IMR-90 (cell line): ENCODE results near the gene SERPINF2. TPM values are rescaled to one million over a fixed set of nuclear protein-coding genes. Genes with fewer than 3 reads are reported as not detected.

Experiments
- ATAC-seq: fragments of 200-7000 bp; cut with Tn5 transposase; 2 replicates; pipeline ENCODE4 v1.9.1; 2020; ENCODE audit warnings: low read depth, mild to moderate bottlenecking, moderate library complexity
- BruUV-seq: library from RNA; stranded (reverse); fragments of 400-500 nt; replicated peaks from 2 replicates; lab custom pipeline; 2021; lab: Mats Ljungman, UMichigan
- CTCF ChIA-PET: fragments of 300-600 bp; formaldehyde crosslinking; extraction: SDS; loops from one replicate; lab custom pipeline; 2021; ENCODE audit warnings: antibody characterized with exemption; lab: Yijun Ruan, JAX
- POLR2A ChIA-PET: fragments of 300-600 bp; sonication (Branson Sonifier 250); formaldehyde crosslinking; loops from one replicate; lab custom pipeline; 2022; ENCODE audit warnings: antibody characterized with exemption; ENCODE audit not compliant: unreplicated experiment; lab: Charles Lee
- DNase-seq: peaks from one replicate; pipeline ENCODE4 v3.0.0; 2013
- H2AFZ ChIP-seq: replicated peaks from 2 replicates; pipeline ENCODE3; 2013; ENCODE audit warnings: low read length, mild to moderate bottlenecking; ENCODE audit not compliant: poor library complexity
- H2AK5ac ChIP-seq: 2 replicates; pipeline ENCODE4 v1.6.1; 2013; ENCODE audit warnings: low read depth, low read length, inconsistent platforms
- H2AK9ac ChIP-seq: replicated peaks from 2 replicates; pipeline ENCODE3; 2013; ENCODE audit warnings: mild to moderate bottlenecking, low read depth, low read length, moderate library complexity; ENCODE audit not compliant: poor library complexity
- H2BK120ac ChIP-seq: 2 replicates; pipeline ENCODE4 v1.6.1; 2013; ENCODE audit warnings: low read depth, low read length, inconsistent platforms
- H2BK15ac ChIP-seq: 3 replicates; pipeline ENCODE4 v1.6.1; 2013; ENCODE audit warnings: low read depth, low read length, inconsistent platforms
- H2BK20ac ChIP-seq: 2 replicates; pipeline ENCODE4 v1.6.1; 2013; ENCODE audit warnings: low read depth, mild to moderate bottlenecking, inconsistent platforms, low read length, moderate library complexity
- H2BK5ac ChIP-seq: 2 replicates; pipeline ENCODE4 v1.6.1; 2013; ENCODE audit warnings: mild to moderate bottlenecking, low read depth, low read length, inconsistent platforms; ENCODE audit not compliant: poor library complexity, severe bottlenecking
- H3K14ac ChIP-seq: replicated peaks from 2 replicates; pipeline ENCODE4 v1.6.1; 2013; ENCODE audit warnings: low read depth, low read length, inconsistent platforms
- H3K18ac ChIP-seq: 2 replicates; pipeline ENCODE4 v1.6.1; 2013; ENCODE audit warnings: low read depth, low read length, control low read depth
- H3K23ac ChIP-seq: 2 replicates; pipeline ENCODE4 v1.6.1; 2013; ENCODE audit warnings: low read depth, low read length, inconsistent platforms
- H3K27ac ChIP-seq: 2 replicates; pipeline ENCODE4 v1.5.1; 2013; ENCODE audit warnings: mild to moderate bottlenecking, control low read depth, low read length; ENCODE audit not compliant: insufficient read depth
- H3K27me3 ChIP-seq: 2 replicates; pipeline ENCODE4 v1.6.1; 2013; ENCODE audit warnings: low read length; ENCODE audit not compliant: control insufficient read depth, insufficient read depth
- H3K36me3 ChIP-seq: 2 replicates; pipeline ENCODE4 v1.6.1; 2013; ENCODE audit warnings: low read length, mixed read lengths; ENCODE audit not compliant: control insufficient read depth, insufficient read depth
- H3K4ac ChIP-seq: 2 replicates; pipeline ENCODE4 v1.6.1; 2013; ENCODE audit warnings: low read depth, low read length, inconsistent platforms
- H3K4me1 ChIP-seq: 2 replicates; pipeline ENCODE4 v1.6.1; 2013; ENCODE audit warnings: low read length, mixed read lengths; ENCODE audit not compliant: control insufficient read depth, insufficient read depth
- H3K4me2 ChIP-seq: 2 replicates; pipeline ENCODE4 v1.6.1; 2013; ENCODE audit warnings: low read depth, mild to moderate bottlenecking, control low read depth, low read length, moderate library complexity
- H3K4me3 ChIP-seq: 2 replicates; pipeline ENCODE4 v1.5.1; 2013; ENCODE audit warnings: low read depth, mild to moderate bottlenecking, control low read depth, low read length, moderate library complexity; ENCODE audit not compliant: insufficient read depth
- H3K56ac ChIP-seq: 2 replicates; pipeline ENCODE4 v1.6.1; 2013; ENCODE audit warnings: low read length, inconsistent platforms; ENCODE audit not compliant: insufficient read depth; ENCODE audit errors: extremely low read depth
- H3K79me1 ChIP-seq, 2 experiments: 2 replicates each; pipeline ENCODE4 v1.6.1; 2013; ENCODE audit warnings: low read length in 2 of 2, inconsistent platforms in 1 of 2, low read depth in 1 of 2
- H3K9ac ChIP-seq: 2 replicates; pipeline ENCODE4 v1.6.1; 2013; ENCODE audit warnings: low read depth, low read length, control low read depth
- H3K9me1 ChIP-seq: 2 replicates; pipeline ENCODE4 v1.6.1; 2013; ENCODE audit warnings: low read length, inconsistent platforms; ENCODE audit not compliant: insufficient read depth
- H3K9me3 ChIP-seq: 2 replicates; pipeline ENCODE4 v1.6.1; 2013; ENCODE audit warnings: low read length; ENCODE audit not compliant: control insufficient read depth, insufficient read depth
- H4K20me1 ChIP-seq: 2 replicates; pipeline ENCODE4 v1.6.1; 2013; ENCODE audit warnings: low read length, inconsistent platforms; ENCODE audit not compliant: insufficient read depth
- H4K5ac ChIP-seq: 2 replicates; pipeline ENCODE4 v1.6.1; 2013; ENCODE audit warnings: mild to moderate bottlenecking, low read depth, low read length, control low read depth
- H4K8ac ChIP-seq, 2 experiments: 2 replicates each; pipeline ENCODE4 v1.6.1; 2013; ENCODE audit warnings: low read depth in 2 of 2, low read length in 2 of 2, control low read depth in 1 of 2, inconsistent platforms in 1 of 2
- H4K91ac ChIP-seq: 2 replicates; pipeline ENCODE4 v1.6.1; 2013; ENCODE audit warnings: low read depth, low read length, inconsistent platforms; ENCODE audit not compliant: insufficient read depth
- MXI1 ChIP-seq: IDR thresholded peaks from 2 replicates; pipeline ENCODE4 v1.6.1; 2012; ENCODE audit warnings: low read depth, mild to moderate bottlenecking, low read length, moderate library complexity, borderline replicate concordance
- RFX5 ChIP-seq: IDR thresholded peaks from 2 replicates; pipeline ENCODE4 v1.8.0; 2012; ENCODE audit warnings: low read depth, mild to moderate bottlenecking, low read length, moderate library complexity
- WGBS, 2 experiments: methylation state at CpG; one replicate each; pipeline versions ENCODE4 v1.1.5 to v1.1.7; 2013; ENCODE audit warnings: missing lambda C conversion rate in 2 of 2; ENCODE audit not compliant: insufficient read length in 1 of 2; ENCODE audit errors: extremely low coverage in 2 of 2; 5-methylcytosine and 5-hydroxymethylcytosine counted together
- dilution Hi-C: fragments of 300-500 bp; cut with HindIII; formaldehyde crosslinking; loops from one replicate; pipeline ENCODE4 v1.14.3; 2018; ENCODE audit warnings: low sequenced_read_pairs; ENCODE audit not compliant: unreplicated experiment
- in situ Hi-C: fragments of 300-500 bp; cut with MboI; formaldehyde crosslinking; loops from 3 replicates; pipeline ENCODE4 v1.14.3; 2019; ENCODE audit warnings: low sequenced_read_pairs, inconsistent platforms, mixed read lengths
- intact Hi-C: fragments of 100-400 bp; cut with micrococcal nuclease; formaldehyde crosslinking; loops from 2 replicates; pipeline ENCODE4 v1.10.0; 2022
- polyA plus RNA-seq, 3 experiments: library from polyadenylated mRNA; depleted of rRNA; stranded (reverse); fragments of >200 nt; gene quantifications; 2 replicates each; pipeline ENCODE4 v1.2.3, GENCODE V29; 2012; ENCODE audit warnings: low replicate concordance in 1 of 3
- total RNA-seq: library from RNA; depleted of rRNA; stranded (reverse); fragments of >200 nt; gene quantifications from 2 replicates; pipeline ENCODE4 v1.2.3, GENCODE V29; 2012

SERPINF2 gene
- total and polyA plus RNA-seq, 2 of the 4 experiments (the other 2 are of a cell fraction): not detected

DNA sequence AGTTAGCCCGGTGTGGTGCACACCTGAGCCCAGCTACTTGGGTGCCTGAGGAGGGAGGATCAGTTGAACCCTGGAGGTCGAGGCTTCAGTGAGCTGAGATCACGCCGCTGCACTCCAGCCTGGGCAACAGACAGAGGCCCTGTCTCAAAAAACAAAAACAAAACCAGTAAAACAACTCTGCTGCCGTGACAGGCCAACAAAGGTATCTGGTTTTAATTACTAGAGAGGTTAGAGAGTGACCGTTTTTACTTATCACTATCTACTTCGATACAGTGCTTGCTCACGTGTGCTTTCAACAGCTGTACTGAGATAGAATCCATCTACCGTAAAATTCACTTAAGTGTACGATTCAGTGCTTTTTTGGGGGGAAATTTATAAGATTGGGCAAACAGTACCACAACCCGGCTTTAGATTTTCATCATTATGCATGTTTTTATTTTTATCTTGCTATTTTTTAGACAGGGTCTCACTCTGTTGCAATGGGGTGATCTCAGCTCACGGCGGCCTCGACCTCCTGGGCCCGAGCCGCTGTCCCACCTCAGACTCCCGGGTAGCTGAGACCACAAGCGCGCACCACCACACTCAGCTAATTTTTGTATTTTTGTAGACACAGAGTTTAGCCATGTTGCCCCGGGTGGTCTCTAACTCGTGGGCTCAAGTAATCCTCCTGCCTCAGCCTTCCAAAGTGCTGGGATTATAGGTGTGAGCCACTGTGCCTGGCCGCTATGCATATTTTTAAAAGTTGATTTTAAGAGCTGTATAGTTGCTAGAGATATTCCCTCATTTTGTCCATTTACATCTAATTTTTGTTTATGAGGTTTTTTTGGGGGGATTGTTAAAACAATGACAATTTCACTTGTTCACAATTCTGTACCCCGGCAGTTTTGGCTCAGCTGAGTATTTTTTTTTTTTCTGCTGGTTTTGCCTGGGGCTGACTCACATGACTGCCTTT lies 50.1 kb downstream of the SERPINF2 start:
- Histone ChIP-seq H4K20me1 (no peaks in the 10 kb centered on the region), H2BK20ac (no peak overlapping the region), H3K9ac (no peak overlapping the region), H3K14ac (no peak overlapping the region), H2AK9ac (no peak overlapping the region), H2AFZ (no peak overlapping the region), H3K27me3 (no peaks in the 10 kb centered on the region), H3K27ac (no peak overlapping the region), H3K56ac (no peak overlapping the region), H3K9me1 (no peaks in the 10 kb centered on the region), H3K9me3 (no peaks in the 10 kb centered on the region), H3K4ac (no peak overlapping the region), H3K79me1 (peaks cover 8 to 16% of the 10 kb centered on the region in 2 experiments), H2BK120ac (no peak overlapping the region), H3K18ac (no peak overlapping the region), H4K8ac (no peak overlapping the region), H3K4me1 (0 out of 2 replicates have a peak, but pooled peaks cover 4% of the 10 kb centered on the region), H4K91ac (no peak overlapping the region), H2AK5ac (no peak overlapping the region), H4K5ac (no peak overlapping the region), H3K4me3 (no peak overlapping the region), H2BK15ac (no peak overlapping the region), H3K36me3 (peaks cover 7% of the 10 kb centered on the region), H3K4me2 (no peak overlapping the region), H2BK5ac (no peak overlapping the region), H3K23ac (no peak overlapping the region)
- ChIA-PET CTCF (no interaction called here), POLR2A (interaction anchor here (0.6 kb wide), 1 partner anchor 422 kb away, joined by 5 read pairs; no protein-coding TSS in a partner anchor)
- ATAC-seq: no peak
- intact Hi-C loops (no loop called here), in situ Hi-C loops (no loop called here), dilution Hi-C loops (no loop called here)
- WGBS, 2 experiments: 86% methylated on average over 4 of the region's 23 CpGs; no CpG with 5 or more reads in 1 of the 2 experiments
- no TSS peak for BruUV-seq
- no peak for DNase-seq
- TF ChIP-seq MXI1 (no peak), RFX5 (no peak)
